ENCODE results near the gene PLA2G15. TPM values are rescaled to one million over a fixed set of nuclear protein-coding genes. Genes with fewer than 3 reads are reported as not detected.

Gene PLA2G15
- total RNA-seq, 2 donors from 2014 or later: 28.3 to 29.1 TPM

DNA sequence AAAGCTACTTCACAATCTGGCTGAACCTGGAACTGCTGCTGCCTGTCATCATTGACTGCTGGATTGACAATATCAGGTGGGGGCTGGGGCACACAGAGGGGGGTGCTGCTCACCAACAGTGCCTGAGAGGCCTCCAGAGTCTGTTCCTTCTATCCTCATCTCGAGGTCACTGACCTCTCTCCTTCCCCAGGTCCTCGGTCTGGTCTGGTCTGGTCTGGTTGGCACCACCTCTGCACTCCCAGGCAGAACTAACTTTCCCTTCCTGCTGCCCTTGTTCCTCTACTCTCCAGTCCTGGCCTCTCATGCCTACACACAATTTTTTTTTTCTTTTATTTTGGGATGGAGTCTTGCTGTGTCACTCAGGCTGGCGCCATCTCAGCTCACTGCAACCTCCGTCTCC, 4.2 kb downstream of the PLA2G15 start:
- H3K9me3 ChIP-seq: no peaks in the 10 kb centered on the region
- no peak overlapping the region for H3K4me3 ChIP-seq
- TF ChIP-seq, protein P1, sequence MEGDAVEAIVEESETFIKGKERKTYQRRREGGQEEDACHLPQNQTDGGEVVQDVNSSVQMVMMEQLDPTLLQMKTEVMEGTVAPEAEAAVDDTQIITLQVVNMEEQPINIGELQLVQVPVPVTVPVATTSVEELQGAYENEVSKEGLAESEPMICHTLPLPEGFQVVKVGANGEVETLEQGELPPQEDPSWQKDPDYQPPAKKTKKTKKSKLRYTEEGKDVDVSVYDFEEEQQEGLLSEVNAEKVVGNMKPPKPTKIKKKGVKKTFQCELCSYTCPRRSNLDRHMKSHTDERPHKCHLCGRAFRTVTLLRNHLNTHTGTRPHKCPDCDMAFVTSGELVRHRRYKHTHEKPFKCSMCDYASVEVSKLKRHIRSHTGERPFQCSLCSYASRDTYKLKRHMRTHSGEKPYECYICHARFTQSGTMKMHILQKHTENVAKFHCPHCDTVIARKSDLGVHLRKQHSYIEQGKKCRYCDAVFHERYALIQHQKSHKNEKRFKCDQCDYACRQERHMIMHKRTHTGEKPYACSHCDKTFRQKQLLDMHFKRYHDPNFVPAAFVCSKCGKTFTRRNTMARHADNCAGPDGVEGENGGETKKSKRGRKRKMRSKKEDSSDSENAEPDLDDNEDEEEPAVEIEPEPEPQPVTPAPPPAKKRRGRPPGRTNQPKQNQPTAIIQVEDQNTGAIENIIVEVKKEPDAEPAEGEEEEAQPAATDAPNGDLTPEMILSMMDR (IDR thresholded peaks at IDR 0.05): no peak
- H3K36me3 ChIP-seq: peaks cover 30% of the 10 kb centered on the region
- H3K4me1 ChIP-seq: peaks cover 0 to 68% of the 10 kb centered on the region in 2 donors
- peak overlapping the region; percentile 89 to 94 for H3K27ac ChIP-seq
- no peaks in the 10 kb centered on the region for H3K27me3 ChIP-seq
- no peak for DNase-seq (ENCODE audit: low spot score)

DNA sequence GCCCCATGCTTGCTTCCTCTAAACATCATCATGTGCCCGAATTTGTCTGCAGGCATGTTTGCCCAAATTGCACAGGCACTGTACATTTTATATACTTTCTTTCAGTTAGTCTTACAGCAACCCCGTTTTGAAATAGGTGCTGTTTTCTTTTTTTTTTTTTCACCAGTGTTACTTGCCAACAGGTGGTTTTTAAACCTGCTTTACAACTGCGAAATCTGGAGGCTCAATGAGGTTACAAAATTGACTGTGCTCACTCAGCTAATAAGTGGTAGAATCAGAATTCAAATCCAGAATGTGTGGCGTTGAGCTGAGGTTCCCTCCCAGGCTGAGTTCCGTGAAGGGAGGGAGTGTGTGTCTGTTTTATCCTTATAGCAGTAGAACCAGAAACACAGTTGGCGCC, 5.8 kb downstream of the PLA2G15 start:
- TF ChIP-seq, protein P1 (IDR thresholded peaks at IDR 0.05): no peak
- Histone ChIP-seq H3K4me3 (no peak overlapping the region), H3K9me3 (no peaks in the 10 kb centered on the region), H3K27ac (peak overlapping the region; percentile 89 to 94), H3K4me1 (peaks cover 0 to 60% of the 10 kb centered on the region in 2 donors), H3K27me3 (no peaks in the 10 kb centered on the region), H3K36me3 (peaks cover 46% of the 10 kb centered on the region)
- no peak for DNase-seq (ENCODE audit: low spot score)

DNA sequence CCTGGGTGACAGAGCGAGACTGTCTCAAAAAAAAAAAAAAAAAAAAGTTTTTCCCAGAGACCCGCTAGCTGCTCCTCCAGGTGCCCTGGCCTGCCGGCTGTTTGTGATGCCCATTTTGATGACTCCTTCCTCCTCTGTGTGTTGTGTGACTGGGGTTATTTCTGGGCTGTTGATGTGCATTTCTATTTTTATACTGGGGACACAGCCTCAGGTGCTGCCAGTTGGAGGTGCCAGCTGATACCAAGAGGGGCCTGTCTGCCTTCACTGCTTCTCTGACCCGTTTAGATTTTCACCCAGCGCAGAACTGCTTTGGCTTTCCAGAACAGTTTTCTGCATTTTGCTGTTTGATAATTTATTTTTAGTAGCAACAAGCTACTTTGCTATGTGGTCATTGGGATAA, 6.7 kb downstream of the PLA2G15 start:
- Histone ChIP-seq H3K4me3 (no peak overlapping the region), H3K27ac (peak overlapping the region; percentile 89 to 94), H3K4me1 (peaks cover 0 to 51% of the 10 kb centered on the region in 2 donors), H3K27me3 (no peaks in the 10 kb centered on the region), H3K36me3 (peaks cover 52% of the 10 kb centered on the region), H3K9me3 (no peaks in the 10 kb centered on the region)
- no peak for DNase-seq (ENCODE audit: low spot score)
- TF ChIP-seq, protein P1 (IDR thresholded peaks at IDR 0.05): no peak

DNA sequence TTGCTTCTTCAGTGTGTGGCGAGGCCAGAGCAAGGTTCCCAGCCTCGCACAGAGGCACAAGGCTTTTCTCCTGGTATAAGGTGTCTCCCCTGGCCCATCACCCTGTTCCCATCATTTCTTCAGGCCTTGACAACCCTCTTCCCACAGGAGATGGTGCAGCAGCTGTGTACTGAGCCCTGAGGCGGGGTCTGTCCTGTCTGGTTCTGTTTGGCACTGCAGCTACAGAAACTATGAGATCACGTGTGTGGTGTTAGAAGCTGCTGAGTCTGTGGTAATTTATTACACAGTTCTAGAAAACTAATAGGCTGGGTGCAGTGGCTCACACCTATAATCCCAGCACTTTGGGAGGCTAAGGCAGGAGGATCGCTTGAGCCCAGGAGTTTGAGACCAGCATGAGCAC, 7.2 kb downstream of the PLA2G15 start:
- H3K4me1 ChIP-seq: peaks cover 0 to 46% of the 10 kb centered on the region in 2 donors
- H3K9me3 ChIP-seq: no peaks in the 10 kb centered on the region
- TF ChIP-seq, protein P1 (IDR thresholded peaks at IDR 0.05): no peak
- H3K4me3 ChIP-seq: no peak overlapping the region
- H3K36me3 ChIP-seq: peaks cover 52% of the 10 kb centered on the region
- peak overlapping the region; percentile 89 to 94 for H3K27ac ChIP-seq
- H3K27me3 ChIP-seq: no peaks in the 10 kb centered on the region
- DNase-seq (ENCODE audit: low spot score): no peak

DNA sequence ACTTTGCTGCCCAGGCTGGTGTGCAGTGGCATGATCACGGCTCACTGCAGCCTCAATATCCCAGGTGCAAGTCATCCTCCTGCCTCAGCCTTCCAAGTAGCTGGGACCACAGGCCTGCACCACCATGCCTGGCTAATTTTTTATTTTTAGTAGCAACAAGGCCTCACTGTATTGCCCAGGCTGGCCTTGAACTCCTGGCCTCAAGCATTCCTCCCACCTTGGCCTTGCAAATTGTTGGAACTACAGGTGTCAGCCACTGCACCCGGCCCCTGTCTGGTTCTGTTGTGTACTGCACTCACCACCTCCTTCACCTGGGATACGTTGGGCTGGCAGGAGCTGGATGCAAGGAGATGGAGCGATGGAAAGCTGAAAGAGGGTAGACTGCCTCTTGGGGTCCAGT, 8.5 kb downstream of the PLA2G15 start:
- Histone ChIP-seq H3K36me3 (peaks cover 52% of the 10 kb centered on the region), H3K9me3 (no peaks in the 10 kb centered on the region), H3K27me3 (no peaks in the 10 kb centered on the region), H3K4me3 (no peak overlapping the region), H3K27ac (peak overlapping the region; percentile 89 to 94), H3K4me1 (peaks cover 0 to 43% of the 10 kb centered on the region in 2 donors)
- no peak for DNase-seq (ENCODE audit: low spot score)
- TF ChIP-seq, protein P1 (IDR thresholded peaks at IDR 0.05): no peak

DNA sequence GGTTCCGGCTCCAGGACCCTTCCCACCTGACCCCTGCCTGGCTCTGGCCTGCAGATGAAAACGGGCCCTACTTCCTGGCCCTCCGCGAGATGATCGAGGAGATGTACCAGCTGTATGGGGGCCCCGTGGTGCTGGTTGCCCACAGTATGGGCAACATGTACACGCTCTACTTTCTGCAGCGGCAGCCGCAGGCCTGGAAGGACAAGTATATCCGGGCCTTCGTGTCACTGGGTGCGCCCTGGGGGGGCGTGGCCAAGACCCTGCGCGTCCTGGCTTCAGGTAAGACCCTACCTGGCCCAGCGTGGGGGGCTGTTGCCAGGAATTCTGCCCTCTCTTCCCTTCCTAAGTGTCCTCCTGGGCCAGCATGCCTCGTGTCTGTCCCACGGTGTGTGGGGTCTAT, 10.5 kb downstream of the PLA2G15 start:
- peaks cover 57% of the 10 kb centered on the region for H3K36me3 ChIP-seq
- TF ChIP-seq, protein P1 (IDR thresholded peaks at IDR 0.05): no peak
- DNase-seq (ENCODE audit: low spot score): no peak
- no peaks in the 10 kb centered on the region for H3K27me3 ChIP-seq
- H3K4me1 ChIP-seq: peaks cover 0 to 32% of the 10 kb centered on the region in 2 donors
- H3K27ac ChIP-seq: peak overlapping the region; percentile 89 to 94
- H3K9me3 ChIP-seq: no peaks in the 10 kb centered on the region
- H3K4me3 ChIP-seq: no peak overlapping the region
